Fibroblast of skin of left biceps (primary cell): ENCODE data around the gene SLC15A3.

Experiments
- DNase-seq, 2 experiments: peaks; one replicate each; pipeline ENCODE4 v3.0.0-alpha.2; 2013; ENCODE audit warnings: low read depth in 2 of 2

SLC15A3 gene

DNA sequence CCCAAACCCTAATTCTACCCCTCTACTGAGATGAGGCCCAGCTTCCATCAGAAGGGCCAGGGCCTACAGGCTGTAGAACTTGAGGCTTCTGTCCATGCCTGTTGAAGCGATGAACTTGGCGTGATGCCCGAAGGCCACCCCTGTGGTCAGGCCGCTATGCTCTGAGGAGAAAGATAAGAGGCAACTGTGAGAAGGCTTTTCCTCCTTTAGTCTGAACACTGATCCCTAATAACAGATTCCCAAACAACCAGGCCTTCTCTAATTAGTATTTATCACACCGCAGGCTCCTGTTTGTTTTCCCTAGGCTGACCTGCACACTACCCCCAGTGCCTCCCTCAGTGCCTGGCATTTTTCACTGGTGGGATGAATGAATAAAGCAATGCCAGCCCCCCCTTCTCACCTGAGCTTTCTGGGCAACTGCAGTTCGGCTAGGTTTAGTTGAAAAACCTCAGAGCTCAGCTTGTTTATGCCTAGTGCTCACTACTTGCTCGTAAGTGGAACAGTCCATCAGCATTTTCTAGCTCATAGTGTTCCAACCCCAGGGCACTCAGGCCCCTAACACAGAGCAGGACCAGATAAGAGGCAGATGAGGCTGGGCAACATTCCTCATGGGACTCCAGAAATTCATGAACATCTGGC is 60.8 kb downstream of the SLC15A3 start:
- no peak for DNase-seq

DNA sequence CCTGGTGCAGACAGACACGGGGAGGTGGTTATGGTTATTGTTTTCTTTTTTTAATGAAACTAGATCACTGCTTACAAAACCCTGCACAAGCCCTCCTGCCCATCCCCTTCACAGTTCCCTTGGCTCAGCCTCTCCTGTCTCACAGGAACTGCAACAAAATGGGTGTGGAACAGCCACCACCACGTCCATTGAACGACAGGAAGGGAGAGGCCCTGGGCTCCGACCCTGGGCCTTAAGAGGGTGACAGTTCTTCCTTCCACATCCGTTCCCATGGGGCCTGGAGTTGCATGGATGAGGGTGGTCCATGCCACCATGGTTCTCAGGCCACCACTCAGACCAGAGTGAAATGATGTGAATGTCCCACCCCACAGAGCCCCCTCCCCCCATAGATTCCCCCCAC is 61.3 kb downstream of the SLC15A3 start:
- DNase-seq, result no peak

DNA sequence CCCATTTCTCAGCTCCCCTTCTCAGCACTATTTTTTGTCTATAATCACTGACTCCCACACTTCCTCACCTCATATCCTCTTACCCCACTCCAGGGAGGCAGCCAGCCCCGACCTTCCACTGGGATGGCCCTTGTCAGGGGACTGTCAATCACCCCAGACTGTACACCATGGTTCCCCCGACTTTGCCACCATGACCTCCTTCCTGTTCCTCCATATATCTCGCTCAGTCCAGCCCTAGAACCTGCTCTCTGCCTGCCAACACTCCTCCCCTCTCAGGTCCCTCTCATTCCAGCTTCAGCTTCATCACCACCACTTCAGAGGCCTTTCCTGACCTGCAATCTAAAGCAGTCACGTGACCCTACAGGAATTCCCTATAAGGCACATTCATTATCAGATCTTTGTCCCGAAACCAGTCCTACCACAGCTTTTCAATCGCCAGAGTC is 62.1 kb downstream of the SLC15A3 start:
- DNase-seq, result no peak

DNA sequence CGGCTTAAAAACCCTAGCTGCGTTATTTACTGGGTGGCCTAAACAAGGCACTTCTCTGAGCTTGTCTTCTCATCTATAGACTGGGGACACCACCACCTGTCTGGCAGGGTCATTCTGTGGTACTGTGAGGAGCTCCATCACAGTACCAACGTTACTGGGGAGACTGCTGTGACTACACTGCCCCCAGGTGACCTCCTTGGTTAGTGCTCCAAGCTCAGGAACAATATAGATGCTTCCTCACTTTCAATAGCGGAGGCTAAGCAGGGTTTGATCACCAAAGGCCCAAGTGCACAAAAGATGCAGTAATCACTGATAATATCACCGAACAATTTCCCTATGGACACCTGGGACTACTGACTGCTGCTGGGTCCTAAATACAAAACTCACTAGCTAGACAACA is 64.4 kb downstream of the SLC15A3 start:
- no peak for DNase-seq
